GM21786 (cell line): ENCODE data around the gene NUP85.
"Not testable (repeated sequence)": the region's sequence is repeated elsewhere in the genome, so short reads cannot be mapped to it uniquely, and the experiment has no call there.

Experiments used
- ATAC-seq: cut with Tn5 transposase; IDR thresholded peaks from one replicate; pipeline ENCODE4 v1.9.1; 2021; ENCODE audit not compliant: unreplicated experiment

The NUP85 gene

DNA sequence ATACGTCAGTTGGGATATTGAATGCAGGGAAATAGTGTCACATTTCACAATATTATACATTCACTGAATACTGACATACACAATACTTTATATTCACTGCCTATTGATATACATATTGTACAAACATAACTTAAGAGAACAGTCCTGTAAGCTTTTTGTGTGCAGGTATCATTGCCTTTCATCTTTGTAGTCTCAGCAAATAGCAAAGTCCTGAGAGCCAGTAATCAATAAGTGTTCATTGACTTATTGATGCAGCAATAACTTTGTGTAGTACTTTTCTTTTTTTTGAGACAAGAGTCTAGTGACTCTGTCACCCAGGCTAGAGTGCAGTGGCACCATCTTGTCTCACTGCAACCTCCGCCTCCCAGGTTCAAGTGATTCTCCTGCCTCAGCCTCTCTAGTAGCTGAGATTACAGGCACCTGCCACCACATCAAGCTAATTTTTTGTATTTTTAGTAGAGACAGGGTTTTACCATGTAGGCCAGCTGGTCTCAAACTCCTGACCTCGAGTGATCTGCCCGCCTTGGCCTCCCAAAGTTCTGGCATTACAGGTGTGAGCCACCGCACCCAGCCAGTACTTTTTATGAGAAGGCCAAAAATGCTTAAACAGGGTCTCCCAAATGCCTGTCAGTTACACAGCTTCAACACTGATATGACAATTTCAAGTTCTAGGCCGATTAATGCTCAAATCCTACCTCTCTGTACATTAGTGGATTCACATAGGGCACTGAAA, 5.4 kb upstream of the NUP85 start:
- no peak for ATAC-seq

GRCh38 chr17:75205793-75206163, 299 bp downstream of the NUP85 start:
- no peak for ATAC-seq

GRCh38 chr17:75207050-75207407, 1.6 kb downstream of the NUP85 start:
- not testable (repeated sequence) for ATAC-seq

- ATAC-seq = no peak
Observed at GRCh38 chr17:75207760-75208159, 2.3 kb downstream of the NUP85 start.

DNA sequence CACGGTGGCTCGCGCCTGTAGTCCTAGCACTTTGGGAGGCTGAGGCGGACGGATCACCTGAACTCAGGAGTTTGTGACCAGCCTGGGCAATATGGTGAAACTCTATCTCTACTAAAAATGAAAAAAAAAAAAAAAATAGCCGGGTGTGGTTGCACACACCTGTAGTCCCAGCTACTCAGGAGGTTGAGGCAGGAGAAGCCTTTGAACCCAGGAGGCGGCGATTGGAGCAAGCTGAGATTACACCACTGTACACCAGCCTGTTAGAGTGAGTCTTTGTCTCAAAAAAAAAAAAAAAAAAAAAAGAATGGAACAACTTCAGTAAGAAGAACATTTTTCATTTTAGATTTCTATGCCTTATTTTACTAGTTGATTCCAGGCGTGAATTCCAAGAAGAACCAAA, 2.7 kb downstream of the NUP85 start:
- ATAC-seq = no peak

DNA sequence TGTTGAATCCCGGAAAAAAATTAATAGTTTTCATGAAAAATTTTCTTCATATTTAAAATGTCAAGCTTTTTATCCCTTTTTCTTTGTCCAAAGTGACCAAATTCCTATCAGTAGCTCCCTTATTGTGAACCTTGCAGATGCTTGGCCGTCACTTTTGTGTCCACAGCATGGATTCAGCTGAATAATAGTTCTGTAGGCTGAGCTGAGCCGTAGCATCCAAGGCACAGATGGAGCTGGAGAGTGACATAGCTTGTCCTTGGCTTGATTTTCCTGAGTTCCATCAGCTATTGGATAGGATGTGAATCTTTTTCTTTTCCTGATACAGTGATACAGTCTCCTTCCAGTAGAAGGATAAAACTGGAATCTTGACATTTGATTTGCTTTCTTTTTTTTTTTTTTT, 3.6 kb downstream of the NUP85 start:
- no peak for ATAC-seq

- no peak for ATAC-seq
Observed at GRCh38 chr17:75218131-75218530, 12.7 kb downstream of the NUP85 start.

DNA sequence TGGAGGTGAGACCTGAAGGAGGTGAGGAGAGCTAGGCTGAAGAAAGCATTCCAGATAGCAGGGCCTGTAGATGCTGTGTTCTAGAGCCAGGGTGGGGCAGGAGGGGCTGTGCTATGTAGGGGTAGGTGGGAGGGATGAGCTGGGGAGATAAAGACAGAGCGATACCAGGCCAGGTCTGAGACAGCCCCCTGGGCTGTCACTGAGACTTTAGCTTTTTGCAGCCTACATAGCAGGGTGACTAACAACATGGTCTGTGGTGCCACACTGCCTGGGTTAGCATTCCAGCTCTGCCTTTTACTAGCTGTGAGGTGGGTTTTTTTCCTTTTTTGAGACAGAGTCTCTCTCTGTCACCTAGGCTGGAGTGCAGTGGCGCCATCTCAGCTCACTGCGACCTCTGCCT, 14.3 kb downstream of the NUP85 start:
- ATAC-seq = no peak

GRCh38 chr17:75225016-75225415, 19.5 kb downstream of the NUP85 start:
- ATAC-seq = no peak

DNA sequence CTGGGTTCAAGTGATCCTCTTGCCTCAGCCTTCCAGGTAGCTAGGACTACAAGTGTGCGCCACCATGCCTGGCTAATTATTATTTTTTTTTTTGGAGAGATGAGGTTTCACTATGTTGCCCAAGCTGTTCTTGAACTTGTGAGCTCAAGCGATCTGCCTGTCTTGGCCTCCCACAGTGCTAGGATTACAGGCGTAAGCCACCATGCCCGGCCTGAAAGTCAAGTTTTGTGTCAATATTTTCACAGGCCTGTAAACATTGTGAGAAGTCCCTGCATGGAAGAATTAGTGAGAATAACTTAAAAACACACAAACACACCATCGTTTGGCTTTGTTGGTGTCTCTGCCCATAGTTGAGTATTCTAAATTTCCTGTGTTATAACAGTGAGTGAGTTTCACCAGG, 22.2 kb downstream of the NUP85 start:
- ATAC-seq = no peak

- ATAC-seq = no peak
Observed at GRCh38 chr17:75228305-75228704, 22.8 kb downstream of the NUP85 start.

GRCh38 chr17:75228847-75229246, 23.4 kb downstream of the NUP85 start:
- ATAC-seq = no peak

DNA sequence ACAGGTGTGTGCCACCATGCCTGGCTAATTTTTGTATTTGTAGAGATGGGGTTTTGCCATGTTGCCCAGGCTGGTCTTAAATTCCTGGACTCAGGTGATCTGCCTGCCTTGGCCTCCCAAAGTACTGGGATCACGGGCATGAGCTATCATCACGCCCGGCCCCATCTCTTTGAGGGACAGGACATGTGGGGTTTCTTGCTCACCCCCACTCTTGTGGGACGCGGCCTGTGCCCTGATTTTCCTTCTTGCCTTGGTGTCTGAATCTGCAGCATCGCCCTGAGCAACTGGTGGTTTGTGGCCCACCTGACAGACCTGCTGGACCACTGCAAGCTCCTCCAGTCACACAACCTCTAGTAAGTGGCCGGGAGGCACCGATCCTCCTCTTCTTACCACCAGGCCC, 25.6 kb downstream of the NUP85 start:
- ATAC-seq = no peak

DNA sequence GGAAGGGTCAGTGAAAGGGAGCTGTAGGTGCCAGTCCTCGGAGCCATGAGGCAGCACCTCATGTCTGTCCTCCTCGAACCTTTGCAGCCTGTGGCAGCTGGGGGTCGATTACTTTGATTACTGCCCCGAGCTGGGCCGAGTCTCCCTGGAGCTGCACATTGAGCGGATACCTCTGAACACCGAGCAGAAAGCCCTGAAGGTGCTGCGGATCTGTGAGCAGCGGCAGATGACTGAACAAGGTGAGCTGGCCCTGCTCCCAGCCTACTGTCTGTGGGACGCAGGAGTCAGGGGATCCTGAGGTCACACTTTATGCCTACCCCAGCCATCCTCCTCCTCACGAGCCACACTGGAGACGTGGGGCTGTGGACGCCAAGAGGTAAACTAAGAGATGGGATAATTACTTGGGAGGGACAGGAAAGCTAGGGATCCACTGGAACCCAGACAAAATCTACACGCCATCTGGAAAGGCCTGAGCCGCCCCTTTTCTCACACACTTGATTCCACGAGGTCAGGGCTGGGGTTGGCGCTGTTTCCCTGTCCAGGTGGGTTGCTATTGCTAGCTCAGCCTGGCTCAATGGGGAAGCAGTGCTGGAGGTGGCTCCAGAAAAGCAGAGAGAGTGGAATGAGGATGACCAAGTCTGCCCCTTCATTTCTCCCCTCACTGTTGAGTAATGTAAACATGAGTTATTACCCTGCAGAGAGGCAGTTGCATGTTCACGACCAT, 26.4 kb downstream of the NUP85 start:
- no peak for ATAC-seq

DNA sequence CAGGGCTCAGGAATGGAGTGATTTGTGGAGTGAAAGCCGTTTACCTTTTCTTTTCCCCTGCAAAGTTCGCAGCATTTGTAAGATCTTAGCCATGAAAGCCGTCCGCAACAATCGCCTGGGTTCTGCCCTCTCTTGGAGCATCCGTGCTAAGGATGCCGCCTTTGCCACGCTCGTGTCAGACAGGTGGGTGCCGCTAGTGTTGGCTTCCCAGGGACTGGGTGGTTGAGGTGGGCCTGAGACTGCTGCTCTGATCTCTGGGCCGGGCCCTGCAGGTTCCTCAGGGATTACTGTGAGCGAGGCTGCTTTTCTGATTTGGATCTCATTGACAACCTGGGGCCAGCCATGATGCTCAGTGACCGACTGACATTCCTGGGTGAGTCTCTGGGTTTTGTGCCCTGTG, 27.3 kb downstream of the NUP85 start:
- no peak for ATAC-seq

DNA sequence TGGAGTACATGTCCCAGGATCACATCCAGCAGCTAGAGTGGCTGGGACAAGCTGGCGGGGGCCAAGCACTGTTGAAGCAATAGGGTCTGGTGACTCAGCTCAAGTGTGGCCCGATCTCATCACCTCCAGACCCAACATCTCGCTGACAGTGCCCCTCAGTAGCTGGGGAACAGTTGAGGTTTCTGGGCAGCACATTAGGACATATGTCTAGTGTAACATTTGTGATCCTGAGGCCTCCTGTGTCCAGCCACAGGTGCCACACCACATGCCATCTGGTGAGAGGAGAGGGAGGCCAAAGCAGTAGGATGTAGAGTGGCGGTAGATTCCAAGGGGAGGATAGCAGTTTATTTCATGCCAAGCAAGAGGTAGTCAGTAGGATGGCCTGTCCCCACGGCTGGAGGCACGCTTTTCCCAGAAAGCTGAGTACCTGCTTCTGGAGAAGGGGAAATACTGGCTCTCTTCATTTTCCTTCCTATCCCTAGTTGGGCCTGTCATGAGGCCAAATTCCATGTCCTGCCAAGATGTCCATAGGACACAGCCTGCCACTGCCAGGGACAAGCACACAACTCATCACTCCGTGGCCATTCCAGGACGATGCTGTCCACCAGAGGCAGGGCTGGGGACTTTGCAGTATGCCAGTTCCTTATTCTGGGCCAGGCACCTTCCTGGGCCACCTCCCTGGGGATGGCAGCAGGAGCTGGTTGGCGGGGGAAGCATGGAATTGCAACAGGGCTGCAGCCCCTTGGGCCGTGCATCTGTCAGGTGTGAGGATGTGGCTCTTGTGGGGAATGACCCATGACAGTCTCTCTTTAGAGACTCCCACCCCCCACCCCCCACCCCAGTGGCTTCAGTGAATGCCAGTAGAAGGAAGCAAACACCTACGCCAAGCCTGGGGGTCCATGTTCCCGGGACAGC, 31.9 kb downstream of the NUP85 start:
- no peak for ATAC-seq

DNA sequence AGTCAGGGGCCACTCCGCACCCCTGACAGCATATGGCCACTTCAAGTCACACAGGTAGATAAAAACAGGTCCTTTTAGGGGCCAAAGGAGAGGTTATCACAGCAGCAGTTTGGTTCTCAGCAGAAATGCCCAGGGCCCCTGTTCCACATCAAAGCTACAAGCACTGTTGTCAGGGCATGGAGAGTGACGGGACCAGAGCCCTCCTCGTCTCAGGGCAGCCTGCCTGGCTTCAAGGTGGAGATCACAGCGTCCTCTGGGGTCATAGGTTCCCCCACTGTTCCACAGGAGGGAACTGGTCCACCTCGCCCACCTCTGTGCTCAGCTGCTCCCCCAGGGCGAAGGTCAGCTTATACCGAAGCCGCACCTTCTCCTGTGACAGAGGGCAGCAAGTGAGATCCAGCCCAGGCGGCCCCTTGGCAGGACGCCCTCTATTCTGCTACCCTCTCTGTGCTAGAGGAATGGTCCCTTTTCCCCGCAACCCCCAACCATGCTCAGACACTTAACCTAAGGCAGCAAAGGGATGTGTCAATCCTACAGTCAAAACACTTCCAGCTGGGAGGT, 32.6 kb downstream of the NUP85 start:
- ATAC-seq = no peak

DNA sequence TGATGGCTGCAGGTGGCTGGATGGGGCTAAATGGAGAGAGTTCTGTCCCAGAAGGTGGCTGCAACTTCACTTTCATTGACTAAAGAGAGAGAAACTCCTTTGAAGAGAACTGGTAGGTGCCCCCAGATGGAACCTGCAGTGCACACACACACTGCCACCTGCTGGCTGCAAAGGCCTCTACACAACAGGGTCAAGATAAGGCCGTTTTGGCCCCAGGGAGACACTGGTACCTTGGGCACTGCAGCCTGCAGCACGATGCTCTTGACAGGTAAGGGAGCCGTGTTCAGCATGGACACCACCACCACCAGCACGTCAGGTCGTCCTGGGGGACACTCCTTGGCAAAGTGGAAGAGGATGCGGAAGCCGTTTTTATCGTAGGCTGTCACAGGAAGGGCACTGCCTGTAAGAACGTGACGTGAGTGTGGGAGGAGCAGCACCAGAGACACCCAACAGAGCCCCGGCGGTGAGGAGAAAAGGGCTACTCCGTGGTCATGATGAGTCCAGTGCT, 33.3 kb downstream of the NUP85 start:
- ATAC-seq = no peak

GRCh38 chr17:75239214-75239613, 33.7 kb downstream of the NUP85 start:
- no peak for ATAC-seq

- ATAC-seq = no peak
Observed at GRCh38 chr17:75239778-75240393, 34.4 kb downstream of the NUP85 start.
